Neuronal stem cell (in vitro differentiated cells): Measurements from ENCODE around the gene DEPDC1.

Experiments used
- DNase-seq: peaks from one replicate; pipeline ENCODE4 v3.0.0-alpha.2; 2013; ENCODE audit warnings: low spot score
- H2AFZ ChIP-seq: one replicate; pipeline ENCODE4 v1.6.1; 2013; ENCODE audit warnings: mild to moderate bottlenecking, low read length, inconsistent platforms
- H2AK5ac ChIP-seq: 2 replicates; pipeline ENCODE4 v1.6.1; 2013; ENCODE audit warnings: low read depth, mild to moderate bottlenecking, inconsistent platforms, low read length, moderate library complexity, mixed read lengths
- H2BK120ac ChIP-seq: 2 replicates; pipeline ENCODE4 v1.6.1; 2013; ENCODE audit warnings: low read depth, mild to moderate bottlenecking, inconsistent platforms, low read length, moderate library complexity, mixed read lengths
- H2BK12ac ChIP-seq: one replicate; pipeline ENCODE4 v1.6.1; 2013; ENCODE audit warnings: low read length, inconsistent platforms
- H2BK15ac ChIP-seq: 2 replicates; pipeline ENCODE4 v1.6.1; 2013; ENCODE audit warnings: mild to moderate bottlenecking, low read length, inconsistent platforms, mixed read lengths
- H2BK5ac ChIP-seq: one replicate; pipeline ENCODE4 v1.6.1; 2013; ENCODE audit warnings: inconsistent platforms, mild to moderate bottlenecking, low read length, moderate library complexity
- H3K14ac ChIP-seq: one replicate; pipeline ENCODE4 v1.6.1; 2013; ENCODE audit warnings: low read length, inconsistent platforms
- H3K18ac ChIP-seq: 2 replicates; pipeline ENCODE4 v1.6.1; 2013; ENCODE audit warnings: low read length, inconsistent platforms
- H3K23ac ChIP-seq: 2 replicates; pipeline ENCODE4 v1.6.1; 2013; ENCODE audit warnings: low read depth, mild to moderate bottlenecking, mixed read lengths, low read length, inconsistent platforms; ENCODE audit not compliant: poor library complexity
- H3K27ac ChIP-seq: replicated peaks from 3 replicates; pipeline ENCODE4 v1.5.1; 2013; ENCODE audit warnings: low read length, inconsistent platforms
- H3K27me3 ChIP-seq, 3 experiments: 2 replicates each; pipeline ENCODE4 v1.6.1; 2013; ENCODE audit warnings: low read length in 3 of 3, mild to moderate bottlenecking in 2 of 3, inconsistent platforms in 1 of 3, low read depth in 1 of 3, mixed read lengths in 1 of 3, moderate library complexity in 1 of 3; ENCODE audit not compliant: control insufficient read depth in 3 of 3, insufficient read depth in 3 of 3
- H3K36me3 ChIP-seq, 2 donors: replicated peaks in 1 of 2; 2 replicates each; pipeline ENCODE4 v1.6.1; 2013; ENCODE audit warnings: low read length in 2 of 2; ENCODE audit not compliant: control insufficient read depth in 2 of 2, insufficient read depth in 2 of 2
- H3K4ac ChIP-seq: 2 replicates; pipeline ENCODE4 v1.6.1; 2013; ENCODE audit warnings: inconsistent platforms, mild to moderate bottlenecking, low read length, moderate library complexity
- H3K4me1 ChIP-seq, 2 donors: 1 replicate in 1 of 2; 2 replicates in 1 of 2; pipeline ENCODE4 v1.6.1; 2013; ENCODE audit warnings: low read length in 2 of 2, low read depth in 1 of 2; ENCODE audit not compliant: control insufficient read depth in 2 of 2, insufficient read depth in 1 of 2
- H3K4me2 ChIP-seq: one replicate; pipeline ENCODE4 v1.6.1; 2013; ENCODE audit warnings: mild to moderate bottlenecking, low read length, inconsistent platforms; ENCODE audit not compliant: insufficient read depth, poor library complexity, severe bottlenecking
- H3K4me3 ChIP-seq, 2 donors: 2 replicates each; pipeline ENCODE4 v1.5.1; 2013; ENCODE audit warnings: low read length in 2 of 2, mild to moderate bottlenecking in 2 of 2, inconsistent platforms in 1 of 2, moderate library complexity in 1 of 2
- H3K79me1 ChIP-seq: one replicate; pipeline ENCODE4 v1.6.1; 2013; ENCODE audit warnings: low read depth, mild to moderate bottlenecking, inconsistent platforms, low read length, moderate library complexity
- H3K9ac ChIP-seq: one replicate; pipeline ENCODE4 v1.6.1; 2013; ENCODE audit warnings: mild to moderate bottlenecking, low read depth, low read length, inconsistent platforms; ENCODE audit not compliant: poor library complexity
- H3K9me3 ChIP-seq, 2 donors: replicated peaks in 1 of 2; 2 replicates each; pipeline versions ENCODE3 to v1.6.1; 2013; ENCODE audit warnings: low read length in 2 of 2, mild to moderate bottlenecking in 2 of 2, inconsistent platforms in 1 of 2, low read depth in 1 of 2, mixed read lengths in 1 of 2, moderate library complexity in 1 of 2; ENCODE audit not compliant: control insufficient read depth in 2 of 2, insufficient read depth in 1 of 2
- H4K8ac ChIP-seq: one replicate; pipeline ENCODE4 v1.6.1; 2013; ENCODE audit warnings: low read depth, mild to moderate bottlenecking, inconsistent platforms, low read length, moderate library complexity
- H4K91ac ChIP-seq: one replicate; pipeline ENCODE4 v1.6.1; 2013; ENCODE audit warnings: low read length, low read depth, mild to moderate bottlenecking, inconsistent platforms; ENCODE audit not compliant: poor library complexity
- WGBS, 2 donors: extraction: QIAGEN DNeasy Blood & Tissue Kit; methylation state at CpG; one replicate each; pipeline ENCODE4 v1.1.7; 2013; ENCODE audit warnings: missing lambda C conversion rate in 2 of 2, mixed read lengths in 1 of 2; ENCODE audit not compliant: insufficient read length in 2 of 2, insufficient replicate concordance in 1 of 2; ENCODE audit errors: extremely low coverage in 2 of 2; 5-methylcytosine and 5-hydroxymethylcytosine counted together

Gene DEPDC1

DNA sequence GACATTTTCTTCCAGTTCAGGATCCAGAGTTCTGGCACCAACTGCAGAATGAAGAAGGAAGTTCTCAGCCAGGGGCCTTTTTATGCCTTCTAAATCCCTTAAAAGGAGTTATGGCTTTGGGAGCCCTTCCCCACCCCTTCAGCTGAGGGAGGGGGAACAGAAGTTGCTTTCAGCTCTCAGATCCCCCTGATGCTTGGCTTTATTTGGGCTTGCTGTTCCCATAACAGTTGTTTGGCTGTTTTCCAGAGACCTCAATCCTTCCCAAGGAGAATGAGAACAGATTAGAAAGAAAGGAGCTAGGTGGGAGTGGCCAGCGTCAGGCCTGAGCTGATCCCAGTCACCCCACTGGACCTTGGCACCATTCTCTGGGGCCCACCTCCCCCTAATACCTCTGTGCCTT is 47.0 kb downstream of the DEPDC1 start, which contains the start of gene RPE65:
RPE65 (minus strand) TSS at position 54 of the 400 bp plus-strand sequence; CDS start at position 5, 49 bp downstream.
- no peaks in the 10 kb centered on the region for H3K27me3 ChIP-seq
- no peaks in the 10 kb centered on the region for H3K79me1 ChIP-seq

DNA sequence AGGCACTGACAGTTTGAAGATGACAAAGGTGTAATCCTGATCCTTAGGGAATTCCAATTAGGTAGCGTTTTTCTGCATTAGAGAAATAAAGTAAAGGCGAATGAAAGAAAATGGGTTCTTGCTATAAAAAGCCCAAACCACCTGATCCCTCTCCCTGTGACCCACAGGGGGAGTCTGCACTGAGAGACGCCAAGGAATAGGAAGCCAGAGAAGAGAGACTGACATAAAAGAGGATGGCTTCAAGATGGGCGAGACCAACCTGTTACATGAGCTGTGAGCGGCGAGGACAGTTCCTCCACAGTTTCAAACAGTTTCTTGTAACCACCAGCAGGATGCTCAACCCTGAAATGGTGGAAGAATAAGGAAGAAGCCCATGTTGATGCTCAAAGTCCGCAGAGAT is 48.5 kb downstream of the DEPDC1 start:
- H3K36me3 ChIP-seq, result no peaks in the 10 kb centered on the region
- no peak overlapping the region for H2BK120ac ChIP-seq
- no peak overlapping the region for H2AFZ ChIP-seq
- H3K9me3 ChIP-seq, result no peaks in the 10 kb centered on the region
- H3K27ac ChIP-seq, result no peak overlapping the region
- no peak overlapping the region for H2BK15ac ChIP-seq
- H2BK12ac ChIP-seq, result no peak overlapping the region
- H3K4me3 ChIP-seq, result no peak overlapping the region
- H3K23ac ChIP-seq, result no peak overlapping the region
- no peak overlapping the region for H3K18ac ChIP-seq
- no peak overlapping the region for H2BK5ac ChIP-seq
- WGBS, 2 donors, result no CpG with 5 or more reads among the region's 7 CpGs
- H3K79me1 ChIP-seq, result no peaks in the 10 kb centered on the region
- peaks cover 0 to 2% of the 10 kb centered on the region in 2 donors for H3K4me1 ChIP-seq
- no peak overlapping the region for H3K4ac ChIP-seq
- H3K27me3 ChIP-seq, result no peaks in the 10 kb centered on the region
- no peak for DNase-seq
- H3K9ac ChIP-seq, result no peak overlapping the region
- no peak overlapping the region for H3K14ac ChIP-seq
- no peak overlapping the region for H4K8ac ChIP-seq
- no peak overlapping the region for H3K4me2 ChIP-seq
- no peak overlapping the region for H4K91ac ChIP-seq
- no peak overlapping the region for H2AK5ac ChIP-seq

More for the DNA sequence above, 47.0 kb downstream of the DEPDC1 start, which contains the start of gene RPE65:
- Histone ChIP-seq H3K23ac (no peak within 1 kb of the TSS), H3K27ac (no peak within 1 kb of the TSS), H3K18ac (no peak within 1 kb of the TSS), H2BK12ac (no peak within 1 kb of the TSS), H3K4me1 (peaks cover 0 to 2% of the 10 kb centered on the region in 2 donors), H2BK120ac (no peak within 1 kb of the TSS), H3K14ac (no peak within 1 kb of the TSS), H2AK5ac (no peak within 1 kb of the TSS), H3K4me3 (no peak within 1 kb of the TSS), H3K36me3 (no peaks in the 10 kb centered on the region), H3K4ac (no peak within 1 kb of the TSS), H3K9me3 (no peaks in the 10 kb centered on the region), H2BK15ac (no peak within 1 kb of the TSS), H4K91ac (no peak within 1 kb of the TSS), H4K8ac (no peak within 1 kb of the TSS), H3K4me2 (no peak within 1 kb of the TSS), H2AFZ (no peak within 1 kb of the TSS), H2BK5ac (no peak within 1 kb of the TSS), H3K9ac (no peak within 1 kb of the TSS)
- no peak for DNase-seq
- no CpG with 5 or more reads among the region's 1 CpG for WGBS, 2 donors

DNA sequence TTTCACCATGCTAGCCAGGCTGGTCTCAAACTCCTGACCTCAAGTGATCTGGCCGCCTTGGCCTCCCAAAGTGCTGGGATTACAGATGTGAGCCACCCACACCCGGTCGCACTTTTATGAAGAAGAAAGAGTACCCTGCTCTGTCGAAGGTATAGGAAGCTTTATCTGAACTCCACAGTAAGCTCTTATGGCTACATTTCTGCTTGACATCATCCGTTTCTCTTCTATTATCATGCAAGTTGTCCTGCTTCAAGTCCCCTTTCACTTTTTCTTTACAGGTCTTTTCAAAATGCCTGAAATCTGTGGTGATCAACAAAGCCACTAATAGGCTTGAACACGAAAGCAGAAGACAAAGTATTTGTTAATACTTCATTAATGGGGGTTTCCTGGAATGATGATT is 51.2 kb downstream of the DEPDC1 start:
- no peak overlapping the region for H3K4me3 ChIP-seq
- H3K23ac ChIP-seq, result no peak overlapping the region
- WGBS, 2 donors, result no CpG with 5 or more reads among the region's 6 CpGs
- H3K9ac ChIP-seq, result no peak overlapping the region
- no peak overlapping the region for H3K4me2 ChIP-seq
- no peak overlapping the region for H2AFZ ChIP-seq
- DNase-seq, result no peak
- no peak overlapping the region for H2BK120ac ChIP-seq
- H3K4ac ChIP-seq, result no peak overlapping the region
- no peaks in the 10 kb centered on the region for H3K27me3 ChIP-seq
- no peak overlapping the region for H2AK5ac ChIP-seq
- no peaks in the 10 kb centered on the region for H3K36me3 ChIP-seq
- H3K4me1 ChIP-seq, result peaks cover 0 to 2% of the 10 kb centered on the region in 2 donors
- H3K27ac ChIP-seq, result no peak overlapping the region
- H3K18ac ChIP-seq, result no peak overlapping the region
- no peak overlapping the region for H2BK5ac ChIP-seq
- no peak overlapping the region for H4K91ac ChIP-seq
- H4K8ac ChIP-seq, result no peak overlapping the region
- no peaks in the 10 kb centered on the region for H3K9me3 ChIP-seq
- no peak overlapping the region for H2BK15ac ChIP-seq
- H3K79me1 ChIP-seq, result no peaks in the 10 kb centered on the region
- H2BK12ac ChIP-seq, result no peak overlapping the region
- H3K14ac ChIP-seq, result no peak overlapping the region

DNA sequence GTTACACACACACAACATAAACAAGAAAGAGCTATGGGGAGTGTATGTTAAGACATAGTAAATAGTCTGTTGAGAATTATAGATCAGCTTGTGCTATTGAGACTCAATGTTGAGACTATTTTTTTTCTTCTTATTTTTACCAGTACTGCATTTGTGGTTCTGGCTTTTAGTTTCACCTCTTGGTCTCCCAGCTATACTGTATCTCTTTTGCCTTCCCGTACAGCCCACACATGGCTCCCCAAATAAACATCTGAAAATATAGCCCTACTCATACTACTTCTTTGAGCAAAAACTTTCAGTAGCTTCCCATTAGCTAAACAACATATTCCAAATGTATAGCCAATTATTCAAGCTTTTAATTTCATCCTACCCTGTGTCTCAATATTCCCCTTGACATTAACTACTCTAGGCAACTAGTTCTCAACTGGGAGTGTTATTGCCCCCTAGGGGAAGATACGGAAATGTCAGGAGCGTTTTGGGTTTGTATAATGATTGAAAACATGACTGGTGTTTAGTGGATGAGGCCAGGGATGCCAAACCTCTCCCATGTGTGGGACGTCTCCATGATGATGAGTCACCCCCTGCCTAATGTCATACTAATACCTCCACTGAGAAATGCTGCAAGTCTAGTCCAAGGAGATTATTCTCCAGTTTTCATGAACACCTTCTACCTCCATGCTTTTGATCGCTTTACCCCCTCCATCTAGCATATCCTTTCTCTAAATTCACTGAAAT is 53.9 kb downstream of the DEPDC1 start:
- no CpG with 5 or more reads among the region's 5 CpGs for WGBS, 2 donors
- Histone ChIP-seq H3K4me2 (no peak overlapping the region), H3K18ac (no peak overlapping the region), H4K8ac (no peak overlapping the region), H2BK5ac (no peak overlapping the region), H3K4ac (no peak overlapping the region), H2BK12ac (no peak overlapping the region), H3K4me3 (no peak overlapping the region), H3K27ac (no peak overlapping the region), H2BK15ac (no peak overlapping the region), H3K27me3 (no peaks in the 10 kb centered on the region), H3K23ac (no peak overlapping the region), H3K9ac (no peak overlapping the region), H3K9me3 (no peaks in the 10 kb centered on the region), H3K14ac (no peak overlapping the region), H2AK5ac (no peak overlapping the region), H2BK120ac (no peak overlapping the region), H4K91ac (no peak overlapping the region), H3K4me1 (peaks cover 0 to 5% of the 10 kb centered on the region in 2 donors), H2AFZ (no peak overlapping the region), H3K36me3 (no peaks in the 10 kb centered on the region), H3K79me1 (no peaks in the 10 kb centered on the region)
- DNase-seq, result peak; percentile 21
